HG03066 (cell line): ENCODE measurements around the gene ST3GAL4.

Source experiments
- ATAC-seq: cut with Tn5 transposase; IDR thresholded peaks from one replicate; pipeline ENCODE4 v1.9.1; 2021; ENCODE audit warnings: low read depth; ENCODE audit not compliant: unreplicated experiment

Gene ST3GAL4

DNA sequence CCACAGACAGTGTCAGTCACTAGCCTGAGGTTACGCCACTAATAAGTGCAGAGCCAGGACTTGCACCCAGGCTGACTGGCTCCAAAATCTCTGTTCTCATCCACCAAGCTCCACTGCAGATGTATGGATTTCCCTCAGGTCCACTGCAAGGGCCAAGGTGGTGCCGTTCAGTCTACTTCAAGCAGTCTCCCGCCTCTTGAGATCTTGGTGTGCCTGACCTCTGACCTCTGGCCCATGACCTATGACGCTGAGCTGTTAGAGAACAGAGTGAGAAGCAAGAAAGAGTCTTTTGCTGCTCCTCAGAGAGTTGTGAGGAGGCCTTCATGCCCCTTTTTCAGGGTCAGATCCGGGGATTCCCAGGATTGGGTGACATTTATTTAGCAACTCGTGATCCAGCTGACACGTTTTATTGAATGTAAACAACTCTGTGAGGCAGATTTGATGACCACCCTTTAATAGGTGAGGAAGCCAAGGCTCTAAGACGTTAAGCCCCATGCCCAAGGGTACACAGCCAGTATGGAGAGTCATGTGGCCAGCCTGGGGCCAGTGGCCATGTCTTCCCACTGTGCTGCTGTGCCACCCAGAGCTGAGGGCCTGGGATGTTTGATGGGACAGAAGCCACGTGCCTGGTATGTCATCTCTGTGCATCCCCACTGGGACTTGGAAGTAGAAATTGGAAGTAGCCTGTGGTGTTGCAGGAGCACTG is 26.4 kb upstream of the ST3GAL4 start:
- no peak for ATAC-seq

DNA sequence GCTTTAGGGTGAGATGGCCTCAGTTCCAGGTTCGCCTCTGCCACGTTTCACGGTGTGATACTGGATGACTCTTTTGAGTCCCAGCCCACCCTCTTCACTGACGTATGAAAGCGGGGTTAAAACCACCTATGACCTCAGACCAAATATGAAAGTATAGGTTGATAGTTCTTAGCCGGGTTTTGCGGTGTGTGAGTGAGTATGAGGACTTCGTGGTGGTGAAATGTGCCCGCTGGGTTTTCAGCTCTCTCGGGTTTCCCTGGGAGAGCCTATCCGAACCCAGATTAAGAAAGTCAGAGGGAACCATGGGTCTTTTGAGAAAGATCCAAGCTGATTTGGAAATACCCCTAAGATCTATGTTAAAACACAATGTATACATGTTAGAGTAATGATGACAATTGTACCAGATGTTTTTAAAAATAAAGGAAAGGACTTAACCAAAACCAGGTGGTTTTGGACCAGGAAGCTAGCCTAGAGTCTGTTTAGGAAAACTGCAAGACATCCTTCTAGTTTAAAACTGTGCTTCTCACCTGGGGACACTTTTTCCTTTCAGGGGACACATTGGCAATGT is 25.8 kb upstream of the ST3GAL4 start:
- no peak for ATAC-seq

DNA sequence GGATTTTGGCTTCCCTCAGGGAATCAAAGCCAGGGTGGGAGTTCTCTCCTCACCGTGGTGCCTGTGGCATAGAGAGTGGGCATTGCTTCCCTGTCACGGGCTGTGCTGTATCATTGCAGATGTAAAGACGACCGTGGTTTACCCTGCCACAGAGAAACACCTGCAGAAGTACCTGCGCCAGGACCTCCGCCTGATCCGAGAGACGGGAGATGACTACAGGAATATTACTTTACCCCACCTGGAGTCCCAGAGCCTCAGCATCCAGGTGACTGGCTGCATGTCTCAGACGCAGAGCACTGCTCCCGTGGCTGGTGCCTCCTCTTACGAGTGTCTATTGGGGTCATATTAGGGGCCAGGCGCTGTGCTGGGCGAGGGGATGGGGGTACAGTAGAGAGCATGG is 24.2 kb upstream of the ST3GAL4 start:
- no peak for ATAC-seq

DNA sequence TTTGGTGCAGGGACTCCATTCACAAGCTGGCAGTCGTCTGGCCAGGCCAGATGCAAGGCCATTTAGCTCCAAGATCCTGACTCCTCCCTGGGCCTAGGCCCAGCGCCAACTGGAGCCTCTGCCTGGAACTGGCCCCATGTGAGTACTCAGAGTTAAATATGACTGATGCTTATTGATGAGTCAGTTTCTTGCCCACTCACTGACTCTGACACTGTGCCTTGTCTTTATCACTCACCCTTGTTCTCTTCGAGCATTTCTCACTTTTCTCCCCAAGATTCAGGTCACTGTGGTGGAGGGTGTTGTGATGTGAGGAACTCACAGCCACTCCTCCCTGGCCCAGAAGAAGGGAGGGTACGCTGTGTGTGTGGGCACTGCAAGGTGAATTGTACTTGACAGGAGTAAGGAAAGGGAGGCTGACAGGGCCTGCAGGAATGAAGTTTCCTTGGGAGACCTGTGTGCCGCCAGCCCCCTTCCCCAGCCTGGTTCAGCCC is 23.2 kb upstream of the ST3GAL4 start:
- ATAC-seq: no peak

DNA sequence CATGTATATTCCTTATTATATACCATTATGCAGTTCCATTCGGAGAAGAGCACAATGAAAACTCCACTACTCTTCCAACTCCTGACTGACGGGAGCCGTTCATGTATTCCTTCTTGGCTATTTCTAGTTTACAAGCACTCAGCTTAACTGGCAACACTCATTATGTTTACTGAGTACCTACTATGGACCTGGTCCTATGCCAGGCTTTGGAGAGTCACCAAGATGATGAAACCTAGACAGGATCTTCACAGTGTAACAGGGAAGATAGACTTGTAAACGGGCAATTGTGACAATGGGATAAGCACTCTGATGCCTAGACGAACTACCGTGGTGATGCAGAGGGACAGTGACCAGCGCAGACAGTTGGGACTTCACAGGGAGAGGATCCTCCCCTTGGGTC is 22.3 kb upstream of the ST3GAL4 start:
- ATAC-seq: no peak

DNA sequence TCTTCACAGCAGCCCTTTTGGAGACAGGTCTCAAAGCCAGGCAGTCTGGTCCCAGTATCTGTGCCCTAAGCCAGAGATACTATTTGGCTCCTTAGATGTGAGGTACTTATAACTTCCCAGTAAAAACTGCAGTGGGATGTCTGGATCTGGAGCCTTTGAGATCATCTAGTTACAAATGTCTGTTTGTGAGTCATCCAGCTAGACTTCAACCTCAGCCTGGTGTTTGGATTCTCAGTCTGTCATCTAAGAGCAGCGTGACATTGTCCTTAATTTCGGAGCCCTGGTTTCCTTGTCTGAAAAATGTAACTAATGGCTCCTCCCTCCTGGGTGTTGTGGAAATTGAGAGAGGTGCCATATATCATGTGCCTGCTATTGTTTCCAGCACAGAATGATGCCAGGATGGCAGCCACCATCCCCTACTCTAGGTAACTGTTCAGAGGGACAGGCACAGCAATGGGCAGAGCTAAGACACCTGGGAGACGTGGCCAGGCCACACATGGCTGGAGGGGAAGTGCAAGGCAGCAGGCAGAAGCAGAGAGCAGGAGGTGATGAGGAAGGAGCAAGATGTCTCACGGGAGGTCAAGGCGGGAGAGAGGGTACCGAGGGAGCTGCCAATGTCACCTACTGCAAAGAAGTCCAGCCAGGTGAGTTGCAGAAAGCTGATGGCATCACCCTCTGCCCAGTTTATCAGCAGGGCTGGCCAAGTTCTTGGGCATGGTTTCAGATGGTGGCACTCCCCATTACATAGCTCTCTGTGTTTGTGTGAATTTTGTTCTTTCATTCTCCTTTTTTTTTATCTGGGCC is 20.6 kb upstream of the ST3GAL4 start:
- ATAC-seq: no peak

DNA sequence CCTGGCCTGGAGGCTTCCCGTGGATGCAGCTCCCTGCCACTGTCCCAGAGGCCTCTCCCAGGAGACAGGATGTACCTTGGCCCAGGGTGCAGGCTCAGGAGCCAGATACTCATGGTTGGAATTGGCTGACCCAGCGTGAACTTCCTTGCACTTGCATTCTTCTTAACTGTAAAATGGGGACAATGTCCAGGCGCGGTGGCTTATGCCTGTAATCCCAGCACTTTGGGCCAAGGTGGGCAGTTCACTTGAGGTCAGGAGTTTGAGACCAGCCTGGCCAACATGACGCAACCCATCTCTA is 20.1 kb upstream of the ST3GAL4 start:
- ATAC-seq: no peak

DNA sequence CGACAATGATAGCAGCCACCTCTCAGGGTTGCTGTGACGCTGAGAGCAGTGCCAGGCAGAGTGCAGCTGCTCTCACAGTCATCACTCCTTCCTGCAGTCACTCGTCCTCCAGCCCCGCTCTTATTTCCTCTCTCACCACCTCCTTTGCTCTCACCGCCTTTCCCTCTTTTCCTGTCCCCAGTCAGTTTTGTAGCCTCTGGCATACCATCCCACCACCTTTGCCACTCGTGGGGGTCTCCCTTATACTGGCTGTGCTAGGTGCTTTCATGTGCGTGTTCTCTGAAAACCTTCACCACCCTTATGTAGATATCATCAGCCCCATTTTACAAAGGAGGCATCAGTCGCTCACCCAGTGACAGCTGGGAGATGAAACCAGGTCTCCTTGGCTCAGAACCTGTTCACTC is 19.3 kb upstream of the ST3GAL4 start:
- ATAC-seq: no peak

DNA sequence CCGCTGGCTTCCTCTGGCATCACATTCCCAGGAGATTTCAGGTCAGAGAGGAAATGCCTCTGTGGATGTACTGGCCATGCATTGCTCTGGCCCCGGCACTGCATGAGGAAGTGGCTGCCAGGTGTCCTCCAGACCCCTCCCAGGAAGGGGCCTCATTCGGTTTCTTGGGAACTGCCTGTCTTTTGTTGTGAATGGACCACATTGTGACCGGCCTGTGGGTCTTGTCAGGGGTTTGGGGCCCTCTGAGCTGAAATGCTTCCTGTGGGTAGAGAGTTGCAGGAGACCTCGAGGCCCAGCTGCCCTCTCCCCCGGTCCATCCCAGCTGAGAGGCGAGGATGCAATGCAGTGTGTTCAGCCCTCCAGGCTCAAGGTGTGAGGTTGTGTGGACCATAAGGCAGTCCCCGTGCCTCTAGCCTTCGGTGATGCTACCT is 18.8 kb upstream of the ST3GAL4 start:
- no peak for ATAC-seq

DNA sequence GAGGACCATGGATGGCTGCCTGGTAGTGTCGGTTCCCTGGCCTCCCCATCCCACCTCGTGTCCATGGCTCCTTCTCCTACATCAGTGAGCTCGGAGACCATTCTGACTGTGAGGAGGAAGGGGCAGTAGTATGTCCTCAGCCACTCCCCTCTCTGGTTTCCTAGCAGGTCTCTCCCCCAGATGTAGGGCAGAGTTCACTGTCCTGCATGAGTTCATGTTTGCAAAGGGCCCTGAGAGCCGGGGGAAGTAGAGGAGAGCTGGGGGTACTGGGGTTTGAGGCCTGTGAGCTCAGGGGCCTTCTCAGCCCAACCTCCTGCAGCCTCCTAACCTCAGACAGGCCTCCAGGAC is 18.4 kb upstream of the ST3GAL4 start:
- ATAC-seq: no peak

DNA sequence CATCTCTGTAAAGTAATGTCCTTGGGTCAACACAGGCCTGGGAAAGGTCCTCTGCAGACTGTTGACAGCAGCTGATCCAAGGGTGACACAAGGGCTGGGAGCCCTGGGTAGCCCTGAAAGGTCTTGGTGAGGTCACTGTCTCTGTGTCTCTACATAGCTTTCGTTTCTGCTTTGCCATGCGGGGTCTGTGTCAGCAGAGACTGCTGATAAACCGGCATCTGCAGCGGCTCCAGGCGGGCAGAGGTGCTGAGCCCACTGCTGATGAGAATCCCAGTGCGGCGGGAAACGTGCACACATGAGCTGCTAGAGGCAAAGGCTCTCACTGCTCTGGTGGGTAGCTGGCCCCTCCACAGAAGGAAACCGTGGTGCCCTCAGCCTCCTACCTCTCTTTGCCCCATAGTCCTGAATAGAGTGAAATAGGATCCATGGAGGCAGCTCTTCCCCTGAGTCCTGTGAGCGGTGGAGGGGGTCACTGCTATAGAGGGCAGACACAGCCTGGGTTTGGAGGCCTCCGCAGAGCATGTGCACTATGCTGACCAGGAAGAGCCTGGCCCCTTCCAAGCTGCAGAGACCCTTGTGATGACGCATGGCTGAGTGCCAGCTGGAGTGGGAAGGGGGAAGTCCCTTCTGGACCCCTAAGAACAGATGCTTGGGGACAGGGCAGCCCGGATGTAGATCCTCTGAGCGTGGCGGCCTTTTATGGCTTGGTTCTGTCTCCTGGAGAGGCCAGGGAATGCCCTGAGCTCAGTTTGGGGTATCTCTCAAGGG is 17.8 kb upstream of the ST3GAL4 start:
- ATAC-seq: no peak

DNA sequence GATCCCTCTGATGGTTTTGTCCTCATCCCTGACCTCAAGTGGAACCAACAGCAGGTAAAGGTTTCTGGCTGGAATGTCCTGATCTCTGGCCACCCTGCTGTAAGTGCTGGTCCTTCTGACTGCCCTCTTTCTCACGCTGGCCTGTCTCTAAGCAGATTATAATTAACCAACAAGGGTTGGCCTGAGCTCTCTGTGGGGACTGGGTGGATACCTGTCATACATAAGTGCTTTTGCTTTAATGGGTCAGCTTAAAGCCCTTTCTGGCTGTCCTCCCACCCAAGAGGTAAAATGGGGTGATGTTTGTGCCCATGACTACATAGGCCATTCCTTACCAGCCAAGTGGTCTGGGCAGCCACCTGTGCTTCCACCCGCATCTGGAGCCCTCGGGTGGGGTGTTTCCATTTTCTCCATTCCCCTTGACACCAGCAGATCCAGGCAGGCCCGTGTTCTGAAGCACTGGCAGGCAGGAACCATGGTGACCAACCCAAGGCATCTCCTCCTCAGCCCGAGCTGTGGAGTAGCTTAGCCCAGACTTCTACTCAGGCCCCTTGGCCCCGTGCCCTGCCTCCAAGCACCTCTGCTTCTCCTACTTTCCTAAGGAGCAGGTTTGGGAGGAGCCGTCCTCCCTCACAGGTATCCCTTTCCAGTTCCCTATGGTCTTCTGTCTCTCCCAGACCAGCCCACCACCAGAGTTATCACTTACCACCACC is 17.0 kb upstream of the ST3GAL4 start:
- ATAC-seq: no peak

DNA sequence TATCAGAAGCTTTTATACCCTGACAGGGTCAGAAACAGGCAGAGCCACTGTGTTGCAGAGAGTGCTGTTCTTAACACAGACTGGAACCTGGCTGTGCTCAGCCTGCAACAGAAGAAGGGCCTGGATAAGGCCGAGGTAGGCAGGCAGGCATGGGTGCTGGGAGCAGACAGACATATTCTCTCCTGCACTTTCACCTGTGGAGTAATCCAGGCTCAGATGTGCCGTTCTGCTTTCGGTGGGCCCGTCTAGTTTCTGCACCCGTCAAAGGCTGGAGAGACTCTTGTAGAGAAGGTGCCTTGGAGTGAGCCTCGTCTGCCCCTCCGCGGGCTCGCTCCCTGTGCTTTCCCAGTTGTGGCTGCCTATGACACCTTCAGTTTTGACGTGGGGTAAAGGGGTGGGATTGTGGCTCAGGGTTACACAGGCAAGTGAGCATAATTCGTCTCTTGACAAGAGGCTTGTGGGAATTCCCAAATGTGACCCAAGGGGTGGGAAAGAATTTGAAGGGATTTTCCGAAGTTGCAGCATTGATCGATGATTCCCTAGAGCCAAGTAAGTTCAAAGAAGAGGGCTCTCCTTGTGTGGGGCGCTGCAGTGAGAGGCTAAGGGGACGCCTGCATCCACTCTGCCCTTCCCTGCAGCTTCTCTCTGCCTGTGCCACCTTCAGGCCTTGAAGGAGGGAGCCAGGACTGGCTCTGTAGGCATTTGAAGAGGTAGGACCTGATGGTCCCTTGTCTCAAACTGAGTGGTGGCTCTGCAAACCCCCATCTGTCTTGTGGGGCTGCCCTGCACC is 16.2 kb upstream of the ST3GAL4 start:
- no peak for ATAC-seq

DNA sequence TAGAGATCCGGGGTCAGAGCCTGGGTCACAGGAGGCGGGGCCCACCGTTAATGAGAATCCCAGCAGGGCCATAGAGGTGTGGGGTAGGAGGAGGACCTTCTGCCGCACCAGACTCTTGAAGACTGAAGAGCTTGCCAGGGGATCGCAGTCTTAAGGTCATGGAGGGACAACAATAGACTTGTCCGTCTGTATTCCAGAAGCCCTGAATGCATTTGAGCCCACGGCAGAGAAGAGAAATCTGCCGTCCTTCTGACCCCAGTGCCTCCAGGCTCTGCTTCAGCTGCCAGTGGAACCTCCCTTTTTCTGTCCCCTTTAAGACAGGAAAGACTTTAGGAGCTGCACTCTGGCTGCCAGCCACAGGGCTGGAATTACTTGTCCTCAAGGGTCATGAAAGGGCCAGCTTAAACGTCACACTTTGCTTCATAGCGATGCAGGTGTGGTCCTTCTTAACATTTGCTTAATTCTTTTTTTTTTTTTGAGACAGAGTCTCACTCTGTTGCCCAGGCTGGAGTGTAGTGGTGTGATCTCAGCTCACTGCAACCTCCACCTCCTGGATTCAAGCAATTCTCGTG is 15.5 kb upstream of the ST3GAL4 start:
- no peak for ATAC-seq

DNA sequence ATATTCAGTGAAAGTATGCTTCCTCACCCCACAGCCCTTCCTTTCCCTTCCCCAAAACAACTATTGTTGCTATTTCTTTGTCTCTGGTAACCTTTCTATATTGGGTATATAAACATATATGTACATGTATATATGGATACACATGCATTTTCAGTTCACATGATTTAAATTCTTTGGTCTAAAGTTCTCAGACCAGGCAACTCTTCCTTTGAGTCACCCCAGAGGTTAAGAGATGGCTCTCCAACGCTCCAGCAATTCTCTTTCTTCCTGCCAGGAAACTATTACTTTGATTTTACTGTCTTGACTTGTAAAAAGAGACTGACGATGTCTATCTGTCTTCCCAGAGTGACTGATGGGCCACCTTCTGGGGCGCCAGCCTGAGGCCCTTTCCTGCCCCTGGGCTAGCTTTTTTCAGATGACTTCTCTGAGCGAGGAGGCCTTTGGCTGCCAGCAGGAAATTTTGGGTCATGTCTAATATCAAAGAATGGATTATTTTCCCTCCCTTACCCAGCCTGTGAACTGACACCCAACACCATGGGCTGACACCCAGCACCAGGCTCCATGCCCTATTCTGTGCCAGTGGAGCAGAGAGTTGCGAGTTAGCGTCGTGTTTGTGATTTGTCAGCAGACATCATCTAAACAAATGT is 14.4 kb upstream of the ST3GAL4 start:
- ATAC-seq: no peak

DNA sequence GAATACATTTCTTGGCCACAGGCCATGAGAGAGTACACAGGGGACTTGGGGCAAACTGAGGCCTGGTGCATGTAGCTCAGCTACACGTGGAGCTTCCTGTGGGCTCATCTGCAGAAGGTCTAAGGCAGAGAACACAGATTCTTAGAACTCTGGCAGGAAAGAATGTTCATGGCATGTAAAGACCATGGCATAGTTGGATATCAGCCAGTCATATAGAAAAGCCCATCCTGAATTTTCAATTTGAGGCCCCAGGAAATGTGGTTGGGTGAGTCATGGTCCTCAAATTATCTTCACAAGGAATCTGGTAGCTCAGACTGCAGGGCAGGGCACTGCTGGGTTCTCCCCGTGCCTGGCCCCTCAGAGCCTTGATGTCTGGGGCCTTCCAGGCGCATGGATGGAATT is 13.7 kb upstream of the ST3GAL4 start:
- no peak for ATAC-seq

DNA sequence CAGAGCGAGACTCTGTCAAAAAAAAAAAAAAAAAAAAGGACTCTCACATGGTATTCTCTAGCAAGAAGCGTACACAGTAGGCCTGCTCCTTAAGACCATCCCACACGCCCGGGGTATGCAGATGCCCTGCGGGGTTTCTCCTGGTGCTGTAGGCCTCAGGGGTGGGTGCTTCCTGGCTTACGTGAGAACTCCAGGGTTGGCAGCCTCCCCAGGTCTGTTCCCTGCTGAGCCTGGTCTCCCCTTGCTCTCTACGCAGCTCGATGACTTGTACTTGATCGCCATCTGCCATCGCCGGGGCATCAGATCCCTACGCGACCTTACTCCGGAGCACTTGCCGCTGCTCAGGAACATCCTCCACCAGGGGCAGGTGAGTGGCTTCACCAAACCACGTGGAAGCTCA is 12.4 kb upstream of the ST3GAL4 start:
- ATAC-seq: no peak

DNA sequence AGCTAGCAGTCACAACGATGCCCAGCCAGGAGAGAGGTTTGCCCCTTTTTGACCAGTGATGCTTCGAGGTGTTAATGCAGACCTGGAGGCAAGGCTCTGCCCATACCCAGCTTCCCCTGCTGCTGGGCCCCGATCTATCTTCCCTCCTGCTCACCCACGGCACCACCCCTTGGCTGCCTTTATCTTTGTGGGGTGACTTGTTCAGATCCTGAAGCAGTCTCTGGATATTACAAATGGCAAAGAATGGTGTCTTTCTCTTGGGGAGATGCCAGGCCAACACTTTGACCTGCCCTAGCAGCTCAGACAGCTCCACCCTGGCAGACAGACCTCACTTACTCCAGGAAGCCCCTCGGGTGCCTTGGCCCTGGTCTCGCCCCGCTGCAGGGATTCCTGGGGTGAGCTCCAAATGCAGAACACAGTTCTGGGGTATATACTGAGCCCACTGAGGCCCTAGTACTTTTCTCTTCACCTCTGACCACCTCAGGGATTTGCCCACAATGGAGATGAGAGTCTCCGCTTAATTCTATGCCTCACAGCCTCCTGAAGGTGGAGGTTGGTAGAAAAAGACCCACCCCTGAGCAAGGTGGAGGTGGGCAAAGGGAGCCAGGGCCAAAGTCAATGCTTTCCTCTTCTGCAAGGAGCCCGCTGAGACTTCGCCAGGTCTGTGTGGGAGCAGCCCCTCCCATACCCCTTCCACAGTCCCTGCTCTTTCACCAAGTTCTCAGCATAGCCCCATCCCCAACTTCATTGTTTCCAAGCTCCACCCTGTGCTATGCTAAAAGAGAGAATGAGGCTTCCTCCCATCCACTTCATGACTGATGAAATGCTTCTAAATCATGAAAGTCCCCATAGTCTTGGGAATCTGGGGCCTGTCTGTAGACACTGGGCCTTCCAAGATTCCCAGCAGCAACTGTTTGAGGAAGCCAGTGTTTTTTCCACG is 11.1 kb upstream of the ST3GAL4 start:
- ATAC-seq: no peak
